LNCaP clone FGC (cell line): ENCODE measurements around the gene NAALAD2.

Experiments used
- DNase-seq: peaks from one replicate; pipeline ENCODE4 v3.0.0-alpha.2; 2011; ENCODE audit warnings: low read depth
- H3K4me3 ChIP-seq: 2 replicates; pipeline ENCODE4 v1.5.1; 2011; ENCODE audit warnings: mild to moderate bottlenecking, low read depth, low read length, control low read depth
- TF ChIP-seq, protein P1 (sequence below): IDR thresholded peaks from 2 replicates; pipeline ENCODE4 v1.5.1; 2012; ENCODE audit warnings: mild to moderate bottlenecking; ENCODE audit not compliant: control insufficient read depth, insufficient read depth; ENCODE audit errors: extremely low read depth

The NAALAD2 gene

GRCh38 chr11:90218606-90219005 is 84.1 kb downstream of the NAALAD2 start:
- DNase-seq = no peak
- no peak overlapping the region for H3K4me3 ChIP-seq
- TF ChIP-seq, protein P1, sequence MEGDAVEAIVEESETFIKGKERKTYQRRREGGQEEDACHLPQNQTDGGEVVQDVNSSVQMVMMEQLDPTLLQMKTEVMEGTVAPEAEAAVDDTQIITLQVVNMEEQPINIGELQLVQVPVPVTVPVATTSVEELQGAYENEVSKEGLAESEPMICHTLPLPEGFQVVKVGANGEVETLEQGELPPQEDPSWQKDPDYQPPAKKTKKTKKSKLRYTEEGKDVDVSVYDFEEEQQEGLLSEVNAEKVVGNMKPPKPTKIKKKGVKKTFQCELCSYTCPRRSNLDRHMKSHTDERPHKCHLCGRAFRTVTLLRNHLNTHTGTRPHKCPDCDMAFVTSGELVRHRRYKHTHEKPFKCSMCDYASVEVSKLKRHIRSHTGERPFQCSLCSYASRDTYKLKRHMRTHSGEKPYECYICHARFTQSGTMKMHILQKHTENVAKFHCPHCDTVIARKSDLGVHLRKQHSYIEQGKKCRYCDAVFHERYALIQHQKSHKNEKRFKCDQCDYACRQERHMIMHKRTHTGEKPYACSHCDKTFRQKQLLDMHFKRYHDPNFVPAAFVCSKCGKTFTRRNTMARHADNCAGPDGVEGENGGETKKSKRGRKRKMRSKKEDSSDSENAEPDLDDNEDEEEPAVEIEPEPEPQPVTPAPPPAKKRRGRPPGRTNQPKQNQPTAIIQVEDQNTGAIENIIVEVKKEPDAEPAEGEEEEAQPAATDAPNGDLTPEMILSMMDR = no peak

DNA sequence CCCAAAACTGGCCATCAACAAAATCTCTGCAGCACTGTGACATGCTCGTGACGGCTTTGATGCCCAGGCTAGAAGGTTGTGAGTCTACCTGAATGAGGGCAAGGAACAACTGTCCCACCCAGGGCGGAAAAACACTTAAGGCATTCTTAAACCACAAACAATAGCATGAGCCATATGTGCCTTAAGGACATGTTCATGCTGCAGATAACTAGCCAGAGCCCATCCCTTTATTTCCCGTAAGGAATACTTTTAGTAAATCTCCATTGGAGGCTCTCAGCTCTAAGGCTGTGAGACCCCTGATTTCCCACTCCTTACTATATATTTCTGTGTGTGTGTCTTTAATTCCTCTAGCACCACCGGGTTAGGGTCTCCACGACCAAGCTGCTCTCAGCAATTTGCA is 85.0 kb downstream of the NAALAD2 start:
- TF ChIP-seq, protein P1 = no peak
- H3K4me3 ChIP-seq = no peak overlapping the region
- no peak for DNase-seq

- DNase-seq = no peak
- peak overlapping the region; percentile 73 for H3K4me3 ChIP-seq
- TF ChIP-seq, protein P1 = no peak
These were observed 85.9 kb downstream of the NAALAD2 start for GRCh38 chr11:90220391-90220790.

GRCh38 chr11:90221803-90222458 is 87.5 kb downstream of the NAALAD2 start:
- H3K4me3 ChIP-seq = peak overlapping the region; percentile 73
- no peak for DNase-seq
- TF ChIP-seq, protein P1 = no peak

- TF ChIP-seq, protein P1 = no peak
- peak; percentile 53 for DNase-seq
- peak within 1 kb of the TSS; percentile 73 for H3K4me3 ChIP-seq
These were observed 88.2 kb downstream of the NAALAD2 start, which contains the start of gene CHORDC1 for GRCh38 chr11:90222459-90223247. TSS of gene CHORDC1 (minus strand) at chr11:90223049. CDS start at chr11:90222954, 95 bp downstream.

GRCh38 chr11:90223248-90223585 is 88.8 kb downstream of the NAALAD2 start:
- no peak for DNase-seq
- peak overlapping the region; percentile 73 for H3K4me3 ChIP-seq
- TF ChIP-seq, protein P1 = no peak
